MM.1S (cell line): Measurements from ENCODE around the gene MEGF6.

Experiments
- DNase-seq: peaks from one replicate; pipeline ENCODE4 v3.0.0-alpha.2; 2015
- H2AFZ ChIP-seq: fragments of 300-600 bp; sonication (generic); 2 replicates; pipeline ENCODE4 v1.6.0; 2016; ENCODE audit warnings: antibody characterized with exemption, low read length
- H3F3A ChIP-seq: fragments of 300-600 bp; sonication (generic); 2 replicates; pipeline ENCODE4 v1.6.1; 2016; ENCODE audit warnings: mild to moderate bottlenecking, antibody characterized with exemption, low read length, moderate library complexity, mixed read lengths; ENCODE audit not compliant: insufficient read depth
- H3K27ac ChIP-seq: fragments of 300-600 bp; sonication (generic); 2 replicates; pipeline ENCODE4 v1.5.1; 2016; ENCODE audit warnings: mild to moderate bottlenecking, low read length
- H3K27me3 ChIP-seq: fragments of 300-600 bp; sonication (generic); replicated peaks from 2 replicates; pipeline ENCODE4 v1.6.0; 2016; ENCODE audit warnings: low read length; ENCODE audit not compliant: insufficient read depth
- H3K36me3 ChIP-seq: fragments of 300-600 bp; sonication (generic); replicated peaks from 2 replicates; pipeline ENCODE4 v1.6.1; 2016; ENCODE audit warnings: mild to moderate bottlenecking, low read length, mixed read lengths; ENCODE audit not compliant: insufficient read depth
- H3K4me1 ChIP-seq: fragments of 300-600 bp; sonication (generic); 2 replicates; pipeline ENCODE4 v1.6.1; 2016; ENCODE audit warnings: low read length, mixed read lengths
- H3K4me2 ChIP-seq: fragments of 300-600 bp; sonication (generic); 2 replicates; pipeline ENCODE4 v1.6.0; 2016; ENCODE audit warnings: low read depth, low read length
- H3K4me3 ChIP-seq: fragments of 300-600 bp; sonication (generic); 2 replicates; pipeline ENCODE4 v1.5.1; 2016; ENCODE audit warnings: low read length, mixed read lengths
- H3K79me2 ChIP-seq: fragments of 300-600 bp; sonication (generic); 2 replicates; pipeline ENCODE4 v1.6.1; 2016; ENCODE audit warnings: mixed run types, low read length, mixed read lengths
- H3K9ac ChIP-seq: fragments of 300-600 bp; sonication (generic); 2 replicates; pipeline ENCODE4 v1.6.1; 2016; ENCODE audit warnings: low read length, mixed read lengths
- H3K9me2 ChIP-seq: fragments of 300-600 bp; sonication (generic); replicated peaks from 2 replicates; pipeline ENCODE4 v1.6.1; 2016; ENCODE audit warnings: mild to moderate bottlenecking, low read length, mixed read lengths; ENCODE audit not compliant: insufficient read depth
- H3K9me3 ChIP-seq: fragments of 300-600 bp; sonication (generic); replicated peaks from 2 replicates; pipeline ENCODE4 v1.6.1; 2016; ENCODE audit warnings: mild to moderate bottlenecking, low read length, mixed read lengths; ENCODE audit not compliant: insufficient read depth
- H4K20me1 ChIP-seq: fragments of 300-600 bp; sonication (generic); 2 replicates; pipeline ENCODE4 v1.6.1; 2016; ENCODE audit warnings: mild to moderate bottlenecking, low read length, moderate library complexity, mixed read lengths; ENCODE audit not compliant: insufficient read depth
- EZH2 ChIP-seq: fragments of 300-600 bp; sonication (generic); optimal IDR thresholded peaks from 2 replicates; pipeline ENCODE3; 2017; ENCODE audit warnings: low read depth, mild to moderate bottlenecking, antibody characterized with exemption, low read length, mixed read lengths
- EZH2phosphoT487 ChIP-seq: fragments of 300-600 bp; sonication (generic); IDR thresholded peaks from 2 replicates; pipeline ENCODE4 v1.6.1; 2018; ENCODE audit warnings: antibody characterized with exemption, low read length
- TF ChIP-seq, protein P1 (sequence below): fragments of 300-600 bp; sonication (generic); IDR thresholded peaks from 2 replicates; pipeline ENCODE4 v1.5.1; 2016; ENCODE audit warnings: antibody characterized with exemption, low read length, mixed read lengths

MEGF6 gene

GRCh38 chr1:3498986-3499385, 112.3 kb downstream of the MEGF6 start:
- Histone ChIP-seq H3K4me2 (no peak overlapping the region), H2AFZ (no peak overlapping the region), H3K27ac (no peak overlapping the region), H3K9me3 (no peaks in the 10 kb centered on the region), H3K36me3 (no peaks in the 10 kb centered on the region), H3K9me2 (no peaks in the 10 kb centered on the region), H4K20me1 (no peaks in the 10 kb centered on the region), H3K79me2 (no peaks in the 10 kb centered on the region), H3K4me3 (no peak overlapping the region), H3F3A (no peaks in the 10 kb centered on the region), H3K9ac (no peak overlapping the region), H3K27me3 (peaks cover 85% of the 10 kb centered on the region), H3K4me1 (no peaks in the 10 kb centered on the region)
- no peak for DNase-seq
- TF ChIP-seq EZH2phosphoT487: no peak
- TF ChIP-seq, protein P1, sequence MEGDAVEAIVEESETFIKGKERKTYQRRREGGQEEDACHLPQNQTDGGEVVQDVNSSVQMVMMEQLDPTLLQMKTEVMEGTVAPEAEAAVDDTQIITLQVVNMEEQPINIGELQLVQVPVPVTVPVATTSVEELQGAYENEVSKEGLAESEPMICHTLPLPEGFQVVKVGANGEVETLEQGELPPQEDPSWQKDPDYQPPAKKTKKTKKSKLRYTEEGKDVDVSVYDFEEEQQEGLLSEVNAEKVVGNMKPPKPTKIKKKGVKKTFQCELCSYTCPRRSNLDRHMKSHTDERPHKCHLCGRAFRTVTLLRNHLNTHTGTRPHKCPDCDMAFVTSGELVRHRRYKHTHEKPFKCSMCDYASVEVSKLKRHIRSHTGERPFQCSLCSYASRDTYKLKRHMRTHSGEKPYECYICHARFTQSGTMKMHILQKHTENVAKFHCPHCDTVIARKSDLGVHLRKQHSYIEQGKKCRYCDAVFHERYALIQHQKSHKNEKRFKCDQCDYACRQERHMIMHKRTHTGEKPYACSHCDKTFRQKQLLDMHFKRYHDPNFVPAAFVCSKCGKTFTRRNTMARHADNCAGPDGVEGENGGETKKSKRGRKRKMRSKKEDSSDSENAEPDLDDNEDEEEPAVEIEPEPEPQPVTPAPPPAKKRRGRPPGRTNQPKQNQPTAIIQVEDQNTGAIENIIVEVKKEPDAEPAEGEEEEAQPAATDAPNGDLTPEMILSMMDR: no peak
- TF ChIP-seq EZH2: no peak

DNA sequence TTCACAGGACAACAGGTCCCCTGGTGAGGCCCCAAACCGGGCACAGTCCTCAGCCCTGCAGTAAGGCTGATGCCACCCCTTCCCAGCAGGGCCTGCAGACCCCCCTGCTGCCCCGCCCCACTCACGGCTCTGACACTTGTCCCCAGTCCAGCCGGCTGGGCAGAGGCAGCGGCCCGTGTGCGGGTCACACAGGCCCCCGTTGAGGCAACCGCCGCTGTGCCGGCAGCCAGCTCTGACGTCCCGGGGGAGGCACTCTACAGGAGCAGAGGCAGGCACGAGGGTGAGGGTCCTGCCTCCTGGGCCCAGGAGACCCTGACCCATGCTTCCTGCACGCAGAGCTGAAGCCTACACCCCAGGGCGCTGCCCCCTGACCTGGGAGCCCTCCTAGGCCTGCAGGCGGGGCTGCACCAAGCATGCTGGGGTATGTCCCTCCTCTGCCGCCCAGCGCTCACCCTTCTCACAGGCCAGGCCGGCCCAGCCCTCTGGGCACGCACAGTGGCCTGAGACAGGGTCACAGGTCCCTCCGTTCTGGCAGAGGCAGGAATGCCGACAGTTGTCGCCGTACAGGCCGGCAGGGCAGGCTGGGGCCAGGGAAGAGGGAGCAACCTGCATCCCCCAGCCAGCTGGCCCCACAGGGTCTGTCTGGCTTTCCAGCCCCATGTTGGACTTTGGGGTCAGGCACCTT, 112.9 kb downstream of the MEGF6 start:
- no peak overlapping the region for H3K9ac ChIP-seq
- no peak overlapping the region for H3K27ac ChIP-seq
- peaks cover 86% of the 10 kb centered on the region for H3K27me3 ChIP-seq
- no peak overlapping the region for H3K4me3 ChIP-seq
- no peak for DNase-seq
- H3K9me2 ChIP-seq: no peaks in the 10 kb centered on the region
- H3F3A ChIP-seq: no peaks in the 10 kb centered on the region
- H3K9me3 ChIP-seq: no peaks in the 10 kb centered on the region
- no peak for TF ChIP-seq EZH2
- H2AFZ ChIP-seq: no peak overlapping the region
- no peaks in the 10 kb centered on the region for H3K36me3 ChIP-seq
- H3K79me2 ChIP-seq: no peaks in the 10 kb centered on the region
- no peaks in the 10 kb centered on the region for H4K20me1 ChIP-seq
- H3K4me1 ChIP-seq: no peaks in the 10 kb centered on the region
- H3K4me2 ChIP-seq: no peak overlapping the region

- no peaks in the 10 kb centered on the region for H3F3A ChIP-seq
- no peaks in the 10 kb centered on the region for H3K9me2 ChIP-seq
- H4K20me1 ChIP-seq: no peaks in the 10 kb centered on the region
- H3K27me3 ChIP-seq: peaks cover 79% of the 10 kb centered on the region
- H3K36me3 ChIP-seq: no peaks in the 10 kb centered on the region
- no peaks in the 10 kb centered on the region for H3K4me1 ChIP-seq
- no peak overlapping the region for H3K27ac ChIP-seq
- DNase-seq: no peak
- no peak overlapping the region for H3K4me3 ChIP-seq
- no peaks in the 10 kb centered on the region for H3K79me2 ChIP-seq
- TF ChIP-seq, protein P1: no peak
- TF ChIP-seq EZH2phosphoT487 (no peak), EZH2 (no peak)
- no peak overlapping the region for H3K4me2 ChIP-seq
- no peaks in the 10 kb centered on the region for H3K9me3 ChIP-seq
- H2AFZ ChIP-seq: no peak overlapping the region
- no peak overlapping the region for H3K9ac ChIP-seq
These were observed 113.8 kb downstream of the MEGF6 start for GRCh38 chr1:3497521-3497920.

DNA sequence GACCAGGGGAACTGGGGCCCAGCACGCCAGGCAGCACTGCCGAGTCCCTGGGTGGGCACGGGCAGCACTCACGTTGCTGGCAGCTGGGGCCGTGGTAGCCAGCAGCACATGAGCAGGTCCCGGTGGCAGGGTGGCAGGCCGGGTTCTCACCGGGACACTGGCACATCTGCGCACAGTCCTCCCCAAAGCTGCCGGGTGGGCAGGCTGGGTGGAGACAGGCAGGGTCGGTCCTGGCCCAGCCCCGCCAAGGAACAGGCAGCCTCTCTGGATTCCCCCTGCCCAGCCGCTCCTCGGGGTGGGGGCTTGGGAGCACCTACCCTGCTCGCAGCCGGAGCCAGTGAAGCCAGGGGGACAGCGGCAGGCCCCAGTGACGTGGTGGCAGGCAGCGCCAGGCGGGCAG, 114.4 kb downstream of the MEGF6 start:
- H3K27me3 ChIP-seq: peaks cover 79% of the 10 kb centered on the region
- H3K36me3 ChIP-seq: no peaks in the 10 kb centered on the region

More for the DNA sequence above, 114.4 kb downstream of the MEGF6 start:
- H3K4me2 ChIP-seq: no peak overlapping the region
- H3K4me1 ChIP-seq: no peaks in the 10 kb centered on the region
- no peak overlapping the region for H3K9ac ChIP-seq
- H2AFZ ChIP-seq: no peak overlapping the region
- DNase-seq: no peak
- H4K20me1 ChIP-seq: no peaks in the 10 kb centered on the region
- no peaks in the 10 kb centered on the region for H3K79me2 ChIP-seq
- H3K9me3 ChIP-seq: no peaks in the 10 kb centered on the region
- H3K9me2 ChIP-seq: no peaks in the 10 kb centered on the region
- TF ChIP-seq EZH2: no peak
- TF ChIP-seq EZH2phosphoT487: no peak
- TF ChIP-seq, protein P1: no peak
- H3K4me3 ChIP-seq: no peak overlapping the region
- no peaks in the 10 kb centered on the region for H3F3A ChIP-seq
- H3K27ac ChIP-seq: no peak overlapping the region
